Activated CD8-positive, alpha-beta memory T cell treated with anti-CD3 and anti-CD28 coated beads for 24 hours (primary cell): ENCODE measurements around the gene ATP8B3.

Experiments used
- DNase-seq: peaks from one replicate; pipeline ENCODE4 v3.0.0-alpha.2; 2020

ATP8B3 gene

GRCh38 chr19:1739960-1740629 lies 72.0 kb downstream of the ATP8B3 start:
- DNase-seq, result no peak

GRCh38 chr19:1736927-1737326 lies 75.1 kb downstream of the ATP8B3 start:
- no peak for DNase-seq

GRCh38 chr19:1736280-1736679 lies 75.8 kb downstream of the ATP8B3 start:
- DNase-seq, result no peak

GRCh38 chr19:1734321-1734966 lies 77.6 kb downstream of the ATP8B3 start:
- DNase-seq, result no peak
